Measurements from ENCODE around the gene HAUS7. TPM values are rescaled to one million over a fixed set of nuclear protein-coding genes. Genes with fewer than 3 reads are reported as not detected.

The HAUS7 gene
- total RNA-seq, 2 experiments from 2014 or later: 42.5 to 47.9 TPM

DNA sequence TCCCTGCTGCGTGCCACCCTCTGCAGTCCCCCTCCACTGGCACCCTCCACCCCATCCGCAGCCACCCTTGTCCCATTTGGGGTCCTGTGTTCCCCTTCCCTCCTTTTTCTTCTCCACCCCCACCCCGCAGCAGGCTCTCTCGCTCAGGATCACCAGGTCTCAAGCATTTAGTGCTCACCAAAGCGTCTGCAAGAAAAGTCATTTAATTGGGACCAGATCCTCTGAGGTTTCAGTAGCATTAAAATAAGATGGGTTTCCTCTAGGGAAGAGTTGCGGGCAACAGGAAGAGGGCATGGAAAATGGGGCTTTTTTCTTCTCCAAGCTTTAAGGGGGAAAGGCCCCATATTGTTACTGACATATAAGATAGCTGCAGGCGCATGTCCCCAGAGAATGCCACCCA, 4.9 kb upstream of the HAUS7 start:
- BruUV-seq (replicated peaks): no TSS peak
- DNase-seq (ENCODE audit: low spot score): no peak
- Histone ChIP-seq H2AFZ (ENCODE audit: low read length) (no peak overlapping the region), H4K20me1 (ENCODE audit: insufficient read depth, low read length) (no peaks in the 10 kb centered on the region), H3K36me3 (ENCODE audit: insufficient read depth, low read length) (no peaks in the 10 kb centered on the region), H3K79me2 (ENCODE audit: insufficient read depth, low read depth, low read length) (no peaks in the 10 kb centered on the region), H3K27ac (ENCODE audit: low read depth, low read length, poor library complexity, severe bottlenecking) (no peak overlapping the region), H3K9me2 (ENCODE audit: insufficient read depth, low read length) (no peaks in the 10 kb centered on the region), H3K9me3 (ENCODE audit: low read length) (no peaks in the 10 kb centered on the region), H3K4me1 (ENCODE audit: insufficient read depth, low read length, poor library complexity, severe bottlenecking) (no peaks in the 10 kb centered on the region), H3K4me3 (ENCODE audit: low read depth, low read length, poor library complexity, severe bottlenecking) (no peak overlapping the region), H3K4me2 (ENCODE audit: low read length) (no peak overlapping the region)
- TF ChIP-seq, protein P1, sequence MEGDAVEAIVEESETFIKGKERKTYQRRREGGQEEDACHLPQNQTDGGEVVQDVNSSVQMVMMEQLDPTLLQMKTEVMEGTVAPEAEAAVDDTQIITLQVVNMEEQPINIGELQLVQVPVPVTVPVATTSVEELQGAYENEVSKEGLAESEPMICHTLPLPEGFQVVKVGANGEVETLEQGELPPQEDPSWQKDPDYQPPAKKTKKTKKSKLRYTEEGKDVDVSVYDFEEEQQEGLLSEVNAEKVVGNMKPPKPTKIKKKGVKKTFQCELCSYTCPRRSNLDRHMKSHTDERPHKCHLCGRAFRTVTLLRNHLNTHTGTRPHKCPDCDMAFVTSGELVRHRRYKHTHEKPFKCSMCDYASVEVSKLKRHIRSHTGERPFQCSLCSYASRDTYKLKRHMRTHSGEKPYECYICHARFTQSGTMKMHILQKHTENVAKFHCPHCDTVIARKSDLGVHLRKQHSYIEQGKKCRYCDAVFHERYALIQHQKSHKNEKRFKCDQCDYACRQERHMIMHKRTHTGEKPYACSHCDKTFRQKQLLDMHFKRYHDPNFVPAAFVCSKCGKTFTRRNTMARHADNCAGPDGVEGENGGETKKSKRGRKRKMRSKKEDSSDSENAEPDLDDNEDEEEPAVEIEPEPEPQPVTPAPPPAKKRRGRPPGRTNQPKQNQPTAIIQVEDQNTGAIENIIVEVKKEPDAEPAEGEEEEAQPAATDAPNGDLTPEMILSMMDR (conservative IDR thresholded peaks at IDR 0.05; ENCODE audit: low read length): no peak
- no peak for TF ChIP-seq EZH2phosphoT487 (IDR thresholded peaks at IDR 0.05; ENCODE audit: borderline replicate concordance, low read depth, low read length)
- intact Hi-C loops (cut with micrococcal nuclease; ENCODE audit: unreplicated experiment): no loop called here
- ChIA-PET CTCF (ENCODE audit: unreplicated experiment) (interaction anchor here (1.0 kb wide), 1 partner anchor 14 kb away, joined by 3 read pairs; no protein-coding TSS in a partner anchor), POLR2A (no interaction called here)

DNA sequence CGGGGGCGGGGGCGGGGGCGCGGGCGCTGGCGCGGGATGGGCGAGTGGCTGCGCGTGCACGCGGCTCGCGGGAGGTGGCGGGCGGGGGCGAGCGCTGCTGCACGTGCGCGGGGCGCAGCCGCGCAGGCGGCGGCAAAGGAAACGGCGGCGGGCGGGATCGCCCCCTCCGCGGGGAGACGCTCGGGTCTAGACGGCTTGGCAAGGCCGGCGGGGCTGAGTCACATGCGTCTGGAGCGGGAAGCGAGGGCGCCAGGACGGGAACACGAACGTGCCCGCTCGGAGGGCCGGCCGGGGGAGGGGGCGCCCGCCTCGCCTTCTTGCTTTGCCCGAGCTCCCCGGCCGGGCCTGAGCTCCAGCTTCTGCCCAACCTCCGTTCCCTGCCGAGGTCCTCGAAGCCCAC, 4.3 kb upstream of the HAUS7 start:
- Histone ChIP-seq H3K79me2 (ENCODE audit: insufficient read depth, low read depth, low read length) (peaks cover 5% of the 10 kb centered on the region; the same call in 1 of the 2 replicates), H3K4me2 (ENCODE audit: low read length) (no peak overlapping the region), H3K27ac (ENCODE audit: low read depth, low read length, poor library complexity, severe bottlenecking) (no peak overlapping the region), H2AFZ (ENCODE audit: low read length) (no peak overlapping the region), H3K36me3 (ENCODE audit: insufficient read depth, low read length) (no peaks in the 10 kb centered on the region), H3K4me3 (ENCODE audit: low read depth, low read length, poor library complexity, severe bottlenecking) (no peak overlapping the region), H4K20me1 (ENCODE audit: insufficient read depth, low read length) (no peaks in the 10 kb centered on the region), H3K9me3 (ENCODE audit: low read length) (no peaks in the 10 kb centered on the region), H3K4me1 (ENCODE audit: insufficient read depth, low read length, poor library complexity, severe bottlenecking) (no peaks in the 10 kb centered on the region), H3K9me2 (ENCODE audit: insufficient read depth, low read length) (no peaks in the 10 kb centered on the region)
- intact Hi-C loops (cut with micrococcal nuclease; ENCODE audit: unreplicated experiment): loop anchor here (5.0 kb wide), 1 partner anchor 33 kb away; no protein-coding TSS in a partner anchor
- DNase-seq (ENCODE audit: low spot score): no peak
- ChIA-PET CTCF (ENCODE audit: unreplicated experiment) (no interaction called here), POLR2A (no interaction called here)
- no TSS peak for BruUV-seq (replicated peaks)
- TF ChIP-seq EZH2phosphoT487 (IDR thresholded peaks at IDR 0.05; ENCODE audit: borderline replicate concordance, low read depth, low read length): no peak
- TF ChIP-seq, protein P1 (conservative IDR thresholded peaks at IDR 0.05; ENCODE audit: low read length): no peak

DNA sequence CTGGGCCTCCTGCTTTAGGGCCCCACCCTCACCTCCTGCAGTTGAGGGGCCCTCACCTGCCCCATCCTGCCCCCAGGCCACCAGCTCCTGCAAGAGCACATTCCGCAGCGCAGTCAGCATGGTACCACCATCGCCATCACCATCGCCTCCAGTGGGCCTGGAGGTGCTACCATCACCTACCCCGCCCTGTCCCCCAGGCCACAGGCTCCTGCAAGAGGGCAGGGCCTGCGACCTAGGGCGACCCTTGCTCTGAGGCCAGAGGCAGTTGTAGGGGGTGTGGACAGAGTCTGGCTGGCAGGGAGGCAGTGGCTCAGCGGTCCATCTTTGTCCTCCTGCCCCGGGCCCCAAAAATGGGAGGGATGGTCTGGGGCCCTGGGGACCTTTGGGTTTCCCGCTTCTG, 3.9 kb upstream of the HAUS7 start:
- intact Hi-C loops (cut with micrococcal nuclease; ENCODE audit: unreplicated experiment): loop anchor here (5.0 kb wide), 1 partner anchor 33 kb away; no protein-coding TSS in a partner anchor
- no peak overlapping the region for H3K4me2 ChIP-seq (ENCODE audit: low read length)
- no peak for DNase-seq (ENCODE audit: low spot score)
- no peaks in the 10 kb centered on the region for H3K9me3 ChIP-seq (ENCODE audit: low read length)
- POLR2A ChIA-PET: no interaction called here
- peaks cover 10% of the 10 kb centered on the region; the same call in 1 of the 2 replicates for H3K79me2 ChIP-seq (ENCODE audit: insufficient read depth, low read depth, low read length)
- TF ChIP-seq, protein P1 (conservative IDR thresholded peaks at IDR 0.05; ENCODE audit: low read length): no peak
- no peak for TF ChIP-seq EZH2phosphoT487 (IDR thresholded peaks at IDR 0.05; ENCODE audit: borderline replicate concordance, low read depth, low read length)
- peaks cover 2% of the 10 kb centered on the region for H3K4me1 ChIP-seq (ENCODE audit: insufficient read depth, low read length, poor library complexity, severe bottlenecking)
- H3K9me2 ChIP-seq (ENCODE audit: insufficient read depth, low read length): no peaks in the 10 kb centered on the region
- H3K4me3 ChIP-seq (ENCODE audit: low read depth, low read length, poor library complexity, severe bottlenecking): no peak overlapping the region
- CTCF ChIA-PET (ENCODE audit: unreplicated experiment): interaction anchor here (0.6 kb wide), 1 partner anchor 176 kb away, joined by 5 read pairs; no protein-coding TSS in a partner anchor
- H2AFZ ChIP-seq (ENCODE audit: low read length): no peak overlapping the region
- no peaks in the 10 kb centered on the region for H4K20me1 ChIP-seq (ENCODE audit: insufficient read depth, low read length)
- no peaks in the 10 kb centered on the region for H3K36me3 ChIP-seq (ENCODE audit: insufficient read depth, low read length)
- BruUV-seq (replicated peaks): no TSS peak
- H3K27ac ChIP-seq (ENCODE audit: low read depth, low read length, poor library complexity, severe bottlenecking): no peak overlapping the region
